Endothelial cell (in vitro differentiated cells): ENCODE measurements around the gene TACO1. TPM values are rescaled to one million over a fixed set of nuclear protein-coding genes. Genes with fewer than 3 reads are reported as not detected.

Experiments used
- DNase-seq: peaks from one replicate; pipeline ENCODE4 v3.0.0; 2021; ENCODE audit warnings: low spot score
- H3K27ac Mint-ChIP-seq: one replicate; pipeline ENCODE4 v1.8.0; 2021; ENCODE audit warnings: mixed read lengths, inconsistent platforms; ENCODE audit not compliant: unreplicated experiment
- H3K27me3 Mint-ChIP-seq: one replicate; pipeline ENCODE4 v1.8.0; 2021; ENCODE audit warnings: mild to moderate bottlenecking, moderate library complexity, mixed read lengths, inconsistent platforms; ENCODE audit not compliant: unreplicated experiment
- H3K36me3 Mint-ChIP-seq: one replicate; pipeline ENCODE4 v1.8.0; 2021; ENCODE audit warnings: mild to moderate bottlenecking, low read depth, mixed read lengths, inconsistent platforms; ENCODE audit not compliant: unreplicated experiment
- H3K4me1 Mint-ChIP-seq: one replicate; pipeline ENCODE4 v1.8.0; 2021; ENCODE audit warnings: mild to moderate bottlenecking, mixed read lengths, inconsistent platforms; ENCODE audit not compliant: unreplicated experiment
- H3K4me3 Mint-ChIP-seq: one replicate; pipeline ENCODE4 v1.8.0; 2021; ENCODE audit warnings: mild to moderate bottlenecking, mixed read lengths, inconsistent platforms; ENCODE audit not compliant: unreplicated experiment
- H3K9me3 Mint-ChIP-seq: one replicate; pipeline ENCODE4 v1.8.0; 2021; ENCODE audit warnings: mixed read lengths, inconsistent platforms; ENCODE audit not compliant: unreplicated experiment
- total RNA-seq: library from RNA; stranded (reverse); fragmentation: NEBNext Ultra II Directional; extraction: Animal tissue kit (Norgen Biotek cat#: 25700); gene quantifications from one replicate; pipeline ENCODE4 v1.2.1, GENCODE V29; 2021; ENCODE audit not compliant: unreplicated experiment
- TF ChIP-seq, protein P1 (sequence below): fragments of 200-600 bp; sonication (generic); IDR thresholded peaks from one replicate; pipeline ENCODE4 v1.5.0; 2021; ENCODE audit warnings: antibody characterized with exemption; ENCODE audit not compliant: unreplicated experiment

Gene TACO1
- total RNA-seq, 1 donor from 2014 or later = 19.4 TPM

DNA sequence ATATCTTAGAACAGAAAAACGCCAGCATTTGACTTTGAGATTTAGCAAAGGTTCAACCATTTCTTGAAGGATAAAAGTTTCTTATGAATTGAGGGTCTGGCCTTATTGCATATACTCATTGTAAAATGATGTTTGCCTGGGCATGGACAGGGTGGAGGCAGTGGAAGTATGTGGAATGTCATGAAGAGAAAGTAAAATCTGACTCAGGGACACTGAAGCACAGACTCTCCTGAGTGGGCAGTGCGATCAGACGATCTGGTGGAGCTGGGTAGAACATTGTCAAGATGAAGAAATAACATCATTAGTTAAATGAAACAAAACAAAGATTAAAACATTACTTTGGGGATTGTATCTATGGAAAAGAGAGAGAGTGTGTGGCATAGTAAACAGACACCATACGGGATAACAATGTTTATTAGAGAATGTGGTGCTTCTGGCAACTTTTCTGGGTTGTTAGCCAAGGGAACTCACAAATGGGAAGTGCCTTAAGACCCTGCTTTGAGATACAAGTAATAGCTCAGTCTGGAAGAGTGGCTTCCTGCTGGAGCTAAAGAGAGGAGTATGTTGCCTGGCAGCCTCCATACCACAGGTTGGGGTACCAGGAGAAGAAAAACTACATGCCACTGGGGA lies 26.0 kb downstream of the TACO1 start:
- Mint-ChIP-seq H3K27me3 (peaks cover 17% of the 10 kb centered on the region), H3K4me1 (peaks cover 62% of the 10 kb centered on the region), H3K9me3 (no peaks in the 10 kb centered on the region), H3K27ac (no peak overlapping the region), H3K36me3 (peaks cover 4% of the 10 kb centered on the region), H3K4me3 (no peak overlapping the region)
- TF ChIP-seq, protein P1, sequence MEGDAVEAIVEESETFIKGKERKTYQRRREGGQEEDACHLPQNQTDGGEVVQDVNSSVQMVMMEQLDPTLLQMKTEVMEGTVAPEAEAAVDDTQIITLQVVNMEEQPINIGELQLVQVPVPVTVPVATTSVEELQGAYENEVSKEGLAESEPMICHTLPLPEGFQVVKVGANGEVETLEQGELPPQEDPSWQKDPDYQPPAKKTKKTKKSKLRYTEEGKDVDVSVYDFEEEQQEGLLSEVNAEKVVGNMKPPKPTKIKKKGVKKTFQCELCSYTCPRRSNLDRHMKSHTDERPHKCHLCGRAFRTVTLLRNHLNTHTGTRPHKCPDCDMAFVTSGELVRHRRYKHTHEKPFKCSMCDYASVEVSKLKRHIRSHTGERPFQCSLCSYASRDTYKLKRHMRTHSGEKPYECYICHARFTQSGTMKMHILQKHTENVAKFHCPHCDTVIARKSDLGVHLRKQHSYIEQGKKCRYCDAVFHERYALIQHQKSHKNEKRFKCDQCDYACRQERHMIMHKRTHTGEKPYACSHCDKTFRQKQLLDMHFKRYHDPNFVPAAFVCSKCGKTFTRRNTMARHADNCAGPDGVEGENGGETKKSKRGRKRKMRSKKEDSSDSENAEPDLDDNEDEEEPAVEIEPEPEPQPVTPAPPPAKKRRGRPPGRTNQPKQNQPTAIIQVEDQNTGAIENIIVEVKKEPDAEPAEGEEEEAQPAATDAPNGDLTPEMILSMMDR = no peak
- DNase-seq = no peak

DNA sequence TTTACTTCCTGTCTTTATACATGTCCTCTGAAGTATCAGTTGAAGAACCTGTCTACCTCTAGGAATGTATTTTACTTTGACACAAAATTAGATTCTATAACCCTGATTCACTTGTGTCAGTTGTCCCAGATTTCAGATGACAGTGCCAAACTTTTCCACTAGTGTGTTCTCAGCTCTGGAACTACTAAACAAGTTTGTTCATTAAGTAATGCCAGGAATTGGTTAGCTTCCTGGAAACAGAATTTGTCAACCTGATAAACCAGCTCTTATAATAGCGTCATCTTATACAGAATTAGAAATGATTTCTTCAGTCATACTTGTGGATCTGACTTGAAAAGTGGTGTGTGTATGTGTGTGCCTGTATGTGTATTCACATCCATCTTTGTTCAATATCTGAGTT lies 28.9 kb downstream of the TACO1 start:
- TF ChIP-seq, protein P1 = no peak
- Mint-ChIP-seq H3K36me3 (peaks cover 9% of the 10 kb centered on the region), H3K27me3 (peaks cover 11% of the 10 kb centered on the region), H3K4me1 (peaks cover 83% of the 10 kb centered on the region), H3K4me3 (no peak overlapping the region), H3K27ac (no peak overlapping the region), H3K9me3 (no peaks in the 10 kb centered on the region)
- no peak for DNase-seq

DNA sequence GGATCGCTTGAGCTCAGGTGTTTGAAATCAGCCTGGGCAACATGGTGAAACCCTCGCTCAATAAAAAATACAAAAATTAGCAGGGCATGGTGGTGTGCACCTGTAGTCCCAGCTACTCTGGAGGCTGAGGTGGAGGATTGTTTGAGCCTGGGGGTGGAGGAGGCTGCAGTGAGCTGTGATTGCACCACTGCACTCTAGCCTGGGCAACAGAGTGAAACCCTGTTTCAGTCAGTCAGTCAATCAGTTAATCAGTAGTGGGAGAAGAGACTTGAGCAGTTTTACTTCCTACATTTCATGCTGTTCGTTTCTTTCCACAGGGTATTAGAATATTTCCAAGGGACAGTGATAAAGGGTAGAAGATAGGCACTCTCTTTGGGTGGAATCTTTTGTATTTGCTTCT lies 30.4 kb downstream of the TACO1 start:
- Mint-ChIP-seq H3K27me3 (peaks cover 12% of the 10 kb centered on the region), H3K27ac (peak overlapping the region; percentile 15), H3K36me3 (peaks cover 16% of the 10 kb centered on the region), H3K4me1 (peaks cover 83% of the 10 kb centered on the region), H3K4me3 (no peak overlapping the region), H3K9me3 (no peaks in the 10 kb centered on the region)
- DNase-seq = no peak
- TF ChIP-seq, protein P1 = no peak

DNA sequence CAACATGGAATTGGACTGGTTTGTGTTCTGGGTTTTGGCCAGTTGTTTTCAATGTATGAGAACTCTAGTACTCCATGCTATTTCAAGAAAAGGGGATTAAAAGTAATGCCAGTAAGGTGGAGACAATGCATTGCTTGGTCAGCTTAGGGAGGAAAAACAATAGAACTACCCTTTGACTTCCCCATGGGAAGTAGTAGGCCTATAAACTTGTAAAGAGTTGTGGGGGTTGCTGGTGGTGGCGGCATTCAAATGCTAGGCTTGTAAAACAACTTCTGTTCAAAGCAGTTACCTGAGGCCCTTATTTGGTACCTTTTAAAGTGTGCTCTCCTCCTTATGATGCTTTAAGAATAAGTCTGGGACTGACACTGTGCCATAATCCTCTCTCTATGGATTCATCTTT lies 30.9 kb downstream of the TACO1 start:
- Mint-ChIP-seq H3K4me1 (peaks cover 83% of the 10 kb centered on the region), H3K36me3 (peaks cover 22% of the 10 kb centered on the region), H3K27me3 (peaks cover 9% of the 10 kb centered on the region), H3K27ac (peak overlapping the region; percentile 15), H3K4me3 (peak overlapping the region; percentile 21), H3K9me3 (no peaks in the 10 kb centered on the region)
- no peak for DNase-seq
- TF ChIP-seq, protein P1 = no peak

DNA sequence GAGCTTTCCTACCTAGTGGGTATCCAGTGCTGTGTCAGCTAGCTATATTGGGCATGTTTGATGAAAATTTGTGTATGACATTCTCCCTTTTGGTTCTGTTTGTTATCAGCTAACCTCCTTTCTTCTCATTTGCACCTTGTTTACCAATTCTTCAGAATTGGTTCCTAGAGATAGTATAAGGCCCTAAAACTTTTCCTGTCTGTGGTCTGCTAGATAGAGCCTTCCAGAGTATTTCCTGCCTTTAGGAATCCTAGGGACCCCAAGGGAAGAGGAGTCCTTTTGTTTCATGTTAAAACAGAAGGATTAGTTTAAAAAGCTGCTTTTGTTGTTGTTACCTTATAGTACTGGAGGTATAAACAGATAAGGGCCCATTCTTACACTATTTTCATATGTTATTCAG lies 33.0 kb downstream of the TACO1 start:
- Mint-ChIP-seq H3K27ac (peak overlapping the region; percentile 100), H3K4me3 (peak overlapping the region; percentile 77), H3K9me3 (no peaks in the 10 kb centered on the region), H3K4me1 (peaks cover 86% of the 10 kb centered on the region), H3K27me3 (peaks cover 10% of the 10 kb centered on the region), H3K36me3 (peaks cover 26% of the 10 kb centered on the region)
- TF ChIP-seq, protein P1 = no peak
- no peak for DNase-seq
